ENCODE data around the gene ZNF335.

DNA sequence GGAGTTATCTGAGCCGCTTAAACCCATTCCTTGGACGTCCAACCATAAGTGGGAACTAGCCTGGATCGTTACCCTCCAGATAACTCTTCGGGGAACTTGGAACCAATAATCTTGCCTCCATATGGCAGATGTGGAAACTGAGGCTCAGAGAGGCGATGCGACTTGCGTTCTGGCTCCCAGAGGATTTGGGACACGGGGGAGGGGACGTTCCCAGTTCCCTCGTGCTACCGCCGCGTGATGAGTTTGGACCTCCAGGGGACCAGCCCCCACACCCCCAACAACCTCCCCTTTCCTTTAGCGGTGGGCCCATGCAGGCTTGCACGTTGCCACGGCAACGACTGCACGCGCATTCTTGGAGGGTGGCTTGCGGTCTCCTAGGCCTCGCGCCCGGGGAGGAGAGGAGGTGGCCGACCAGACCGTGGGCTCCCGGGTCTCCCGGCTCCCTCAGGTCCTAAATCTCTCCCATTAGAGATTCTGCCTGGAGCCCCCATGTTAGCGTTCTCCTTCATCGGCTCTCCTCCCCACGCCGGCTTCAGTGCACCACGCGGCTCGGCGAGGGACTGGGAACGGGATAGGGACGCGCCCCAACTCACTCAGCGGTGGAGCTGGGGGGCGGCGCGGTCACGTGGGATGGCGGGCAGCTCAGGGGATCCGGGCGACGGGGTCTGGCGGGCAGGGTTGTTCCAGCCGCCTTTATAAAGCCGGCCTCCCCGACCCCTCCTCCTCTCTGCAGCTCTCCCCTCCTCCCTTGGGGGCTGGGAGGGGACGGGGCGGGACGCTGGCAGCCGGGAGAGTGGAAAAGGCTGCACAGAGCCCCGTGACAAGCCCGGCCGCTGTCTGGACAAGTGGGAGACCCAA, 60.3 kb downstream of the ZNF335 start, which contains the start of gene PLTP:
- TF ChIP-seq ARNTL (CRISPR knock-in tag; IDR thresholded peaks at IDR 0.05; ENCODE audit: borderline replicate concordance, low read depth): no peak
- TF ChIP-seq, protein P1, sequence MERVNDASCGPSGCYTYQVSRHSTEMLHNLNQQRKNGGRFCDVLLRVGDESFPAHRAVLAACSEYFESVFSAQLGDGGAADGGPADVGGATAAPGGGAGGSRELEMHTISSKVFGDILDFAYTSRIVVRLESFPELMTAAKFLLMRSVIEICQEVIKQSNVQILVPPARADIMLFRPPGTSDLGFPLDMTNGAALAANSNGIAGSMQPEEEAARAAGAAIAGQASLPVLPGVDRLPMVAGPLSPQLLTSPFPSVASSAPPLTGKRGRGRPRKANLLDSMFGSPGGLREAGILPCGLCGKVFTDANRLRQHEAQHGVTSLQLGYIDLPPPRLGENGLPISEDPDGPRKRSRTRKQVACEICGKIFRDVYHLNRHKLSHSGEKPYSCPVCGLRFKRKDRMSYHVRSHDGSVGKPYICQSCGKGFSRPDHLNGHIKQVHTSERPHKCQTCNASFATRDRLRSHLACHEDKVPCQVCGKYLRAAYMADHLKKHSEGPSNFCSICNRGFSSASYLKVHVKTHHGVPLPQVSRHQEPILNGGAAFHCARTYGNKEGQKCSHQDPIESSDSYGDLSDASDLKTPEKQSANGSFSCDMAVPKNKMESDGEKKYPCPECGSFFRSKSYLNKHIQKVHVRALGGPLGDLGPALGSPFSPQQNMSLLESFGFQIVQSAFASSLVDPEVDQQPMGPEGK (CRISPR knock-in tag; IDR thresholded peaks at IDR 0.05; ENCODE audit: borderline replicate concordance): peak; percentile 52; the same call in 1 of the 2 replicates
- TF ChIP-seq ZFP30 (CRISPR knock-in tag; IDR thresholded peaks at IDR 0.05): no peak
- TF ChIP-seq, protein P2, sequence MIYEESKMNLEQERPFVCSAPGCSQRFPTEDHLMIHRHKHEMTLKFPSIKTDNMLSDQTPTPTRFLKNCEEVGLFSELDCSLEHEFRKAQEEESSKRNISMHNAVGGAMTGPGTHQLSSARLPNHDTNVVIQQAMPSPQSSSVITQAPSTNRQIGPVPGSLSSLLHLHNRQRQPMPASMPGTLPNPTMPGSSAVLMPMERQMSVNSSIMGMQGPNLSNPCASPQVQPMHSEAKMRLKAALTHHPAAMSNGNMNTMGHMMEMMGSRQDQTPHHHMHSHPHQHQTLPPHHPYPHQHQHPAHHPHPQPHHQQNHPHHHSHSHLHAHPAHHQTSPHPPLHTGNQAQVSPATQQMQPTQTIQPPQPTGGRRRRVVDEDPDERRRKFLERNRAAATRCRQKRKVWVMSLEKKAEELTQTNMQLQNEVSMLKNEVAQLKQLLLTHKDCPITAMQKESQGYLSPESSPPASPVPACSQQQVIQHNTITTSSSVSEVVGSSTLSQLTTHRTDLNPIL (CRISPR knock-in tag; IDR thresholded peaks at IDR 0.05; ENCODE audit: low read depth): no peak
- no peak for TF ChIP-seq ZNF8 (CRISPR knock-in tag; IDR thresholded peaks at IDR 0.05)
- no peak for TF ChIP-seq ESRRG (CRISPR knock-in tag; IDR thresholded peaks at IDR 0.05)
- no peak for TF ChIP-seq TSHZ2 (CRISPR knock-in tag; IDR thresholded peaks at IDR 0.05)
- TF ChIP-seq ZNF70 (CRISPR knock-in tag; IDR thresholded peaks at IDR 0.05): no peak
- no peak for TF ChIP-seq ZFP3 (CRISPR knock-in tag; IDR thresholded peaks at IDR 0.05)
- no peak for TF ChIP-seq RARB (CRISPR knock-in tag; IDR thresholded peaks at IDR 0.05)
- TF ChIP-seq PPARA (CRISPR knock-in tag; IDR thresholded peaks at IDR 0.05; ENCODE audit: borderline replicate concordance): no peak
- no peak for TF ChIP-seq SNAI2 (CRISPR knock-in tag; IDR thresholded peaks at IDR 0.05)
- TF ChIP-seq GLIS3 (CRISPR knock-in tag; IDR thresholded peaks at IDR 0.05): no peak
- no peak for TF ChIP-seq ISL1 (CRISPR knock-in tag; IDR thresholded peaks at IDR 0.05)
